Left cardiac atrium (tissue), 4 donors: ENCODE results near the gene RNF213. TPM values are rescaled to one million over a fixed set of nuclear protein-coding genes. Genes with fewer than 3 reads are reported as not detected.
"Not testable (repeated sequence)": the region's sequence is repeated elsewhere in the genome, so short reads cannot be mapped to it uniquely, and the experiment has no call there.

ENCODE experiments used
- ATAC-seq, 2 donors: fragments of 200-7000 bp; cut with Tn5 transposase; one replicate each; pipeline ENCODE4 v1.9.1; 2020; ENCODE audit warnings: mild to moderate bottlenecking in 2 of 2, moderate library complexity in 2 of 2
- DNase-seq: peaks from one replicate; pipeline ENCODE4 v3.0.0-alpha.2; 2020
- intact Hi-C, 2 donors: fragments of 100-400 bp; cut with DNase I; formaldehyde crosslinking; loops; one replicate each; pipeline versions ENCODE4 v1.14.1 to v1.15.1; 2022 to 2023
- total RNA-seq, 2 donors: library from RNA; stranded (reverse); fragmentation: NEBNext Ultra II Directional; extraction: Animal tissue kit (Norgen Biotek cat#: 25700); gene quantifications; one replicate each; pipeline ENCODE4 v1.2.1, GENCODE V29; 2021
- donor health status: DM: no; HTN: yes; CAD: no.
- donor health status: DM: no; HTN: yes; CAD: no; lungs with severe emphysema.
- donor health status: DM: yes; HTN: yes; CAD: no.
- donor health status: Dilated cardiomyopathy.

The RNF213 gene
- total RNA-seq, 2 donors from 2014 or later, result 43.4 to 48.4 TPM

- no peak for ATAC-seq
Measured at GRCh38 chr17:80247561-80247960, 13.1 kb upstream of the RNF213 start.

GRCh38 chr17:80248001-80248893 lies 12.4 kb upstream of the RNF213 start:
- DNase-seq (no peak), ATAC-seq (no peak)
- intact Hi-C loops, result no loop called here

More at GRCh38 chr17:80247561-80247960, 13.1 kb upstream of the RNF213 start:
- intact Hi-C loops, result no loop called here
- no peak for DNase-seq

GRCh38 chr17:80248894-80249710 lies 11.6 kb upstream of the RNF213 start:
- intact Hi-C loops, result no loop called here
- ATAC-seq, result no peak
- DNase-seq, result no peak

GRCh38 chr17:80251966-80252365 lies 8.7 kb upstream of the RNF213 start:
- intact Hi-C loops, result no loop called here
- ATAC-seq (no peak), DNase-seq (no peak)

DNA sequence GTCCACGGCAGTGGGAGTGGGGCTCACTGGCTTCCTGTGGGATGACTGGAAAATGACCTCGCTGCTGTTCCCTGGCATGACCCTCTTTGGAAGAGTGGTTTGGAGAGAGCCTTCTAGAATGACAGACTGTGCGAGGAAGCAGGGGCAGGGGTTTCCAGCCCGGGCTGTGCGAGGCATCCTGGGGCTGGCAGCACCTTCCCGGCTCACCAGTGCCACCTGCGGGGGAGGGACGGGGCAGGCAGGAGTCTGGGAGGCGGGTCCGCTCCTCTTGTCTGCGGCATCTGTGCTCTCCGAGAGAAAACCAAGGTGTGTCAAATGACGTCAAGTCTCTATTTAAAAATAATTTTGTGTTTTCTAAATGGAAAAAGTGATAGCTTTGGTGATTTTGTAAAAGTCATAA lies 7.8 kb upstream of the RNF213 start:
- intact Hi-C loops, result no loop called here
- ATAC-seq (peak; percentile 43 to 58), DNase-seq (no peak)

- ATAC-seq (no peak), DNase-seq (no peak)
- intact Hi-C loops, result no loop called here
Measured at GRCh38 chr17:80253631-80254395, 6.8 kb upstream of the RNF213 start.

DNA sequence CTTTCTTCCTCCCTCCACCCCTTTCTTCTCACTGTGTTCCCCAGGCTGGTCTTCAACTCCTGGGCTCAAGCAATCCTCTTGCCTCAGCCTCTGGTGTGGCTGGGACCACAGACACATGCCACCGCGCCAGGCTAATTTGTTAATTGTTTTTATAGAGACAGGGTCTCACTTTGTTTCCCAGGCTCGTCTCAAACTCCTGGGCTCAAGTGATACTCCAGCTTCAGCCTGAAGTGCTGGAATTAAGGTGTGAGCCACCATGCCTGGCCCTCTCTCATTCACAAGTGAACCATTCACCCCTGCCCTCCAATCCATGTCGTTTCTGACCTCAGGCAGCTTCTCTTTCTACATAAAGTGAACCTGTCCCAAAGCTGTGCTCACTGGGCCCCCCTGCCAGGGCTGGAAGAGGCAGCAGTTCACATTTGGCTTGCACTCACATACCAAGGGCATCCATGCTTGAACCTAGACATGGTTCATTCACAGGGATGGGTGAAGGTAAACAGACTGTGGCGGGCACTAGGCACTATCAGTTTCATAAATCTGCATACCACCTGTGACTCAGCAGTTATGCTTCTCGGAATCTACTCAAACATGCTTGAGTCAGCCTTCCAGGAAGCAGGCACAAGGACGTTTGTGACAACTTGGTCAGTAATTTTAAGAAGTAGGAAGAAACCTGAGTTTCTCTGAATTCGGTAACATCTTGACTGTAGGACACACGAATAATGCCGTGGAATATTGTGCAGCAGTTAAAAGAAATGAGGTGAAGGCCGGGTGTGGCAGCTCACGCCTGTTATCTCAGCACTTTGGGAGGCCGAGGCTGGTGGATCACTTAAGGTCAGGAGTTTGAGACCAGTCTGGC lies 6.0 kb upstream of the RNF213 start:
- DNase-seq (no peak), ATAC-seq (peak in 1 of 2 donors; percentile 50)
- intact Hi-C loops, result no loop called here

- ATAC-seq, result no peak
- intact Hi-C loops, result no loop called here
- DNase-seq, result no peak
Measured at GRCh38 chr17:80256034-80256350, 4.7 kb upstream of the RNF213 start.

DNA sequence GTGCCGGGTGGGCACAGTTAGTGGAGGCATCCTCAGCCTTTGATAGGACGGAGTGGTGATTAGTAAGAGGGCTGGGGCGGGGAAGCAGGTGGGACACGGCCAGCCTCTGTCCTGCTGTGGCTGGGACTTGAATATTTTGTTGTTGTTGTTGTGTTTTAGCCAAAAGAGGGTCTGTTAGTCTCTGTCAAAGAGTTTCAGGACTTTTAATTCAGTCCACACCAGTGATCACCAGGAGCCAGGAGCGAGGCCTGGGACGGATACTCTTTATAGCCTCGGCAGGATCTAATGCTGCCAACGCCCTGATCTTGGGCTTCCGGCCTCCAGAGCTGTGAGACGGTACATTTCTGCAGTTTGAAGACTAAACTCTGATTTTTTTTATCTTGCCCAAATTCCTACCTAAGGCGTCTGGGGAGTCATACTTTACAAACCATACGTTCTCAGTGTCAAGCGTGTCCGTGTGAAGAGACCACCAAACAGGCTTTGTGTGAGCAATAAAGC lies 2.9 kb upstream of the RNF213 start:
- no peak for DNase-seq
- intact Hi-C loops, result no loop called here
- ATAC-seq, result no peak

DNA sequence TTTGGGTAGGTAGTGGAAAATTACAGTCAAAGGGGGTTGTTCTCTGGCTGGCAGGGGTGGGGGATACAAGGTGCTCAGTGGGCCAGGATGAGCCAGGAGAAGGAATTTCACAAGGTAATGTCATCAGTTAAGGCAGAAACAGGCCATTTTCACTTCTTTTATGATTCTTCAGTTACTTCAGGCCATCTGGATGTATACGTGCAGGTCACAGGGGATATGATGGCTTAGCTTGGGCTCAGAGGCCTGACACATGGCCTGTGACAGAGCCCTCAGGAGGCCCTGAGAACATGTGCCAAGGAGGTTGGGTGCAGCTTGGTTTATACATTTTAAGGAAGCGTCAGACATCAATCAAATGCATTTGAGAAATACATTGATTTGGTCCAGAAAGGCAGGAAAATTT lies 2.4 kb upstream of the RNF213 start:
- intact Hi-C loops, DNase-seq, ATAC-seq: not testable (repeated sequence)

GRCh38 chr17:80259457-80260068 lies 1.1 kb upstream of the RNF213 start:
- no peak for DNase-seq
- no peak for ATAC-seq
- intact Hi-C loops, result no loop called here

DNA sequence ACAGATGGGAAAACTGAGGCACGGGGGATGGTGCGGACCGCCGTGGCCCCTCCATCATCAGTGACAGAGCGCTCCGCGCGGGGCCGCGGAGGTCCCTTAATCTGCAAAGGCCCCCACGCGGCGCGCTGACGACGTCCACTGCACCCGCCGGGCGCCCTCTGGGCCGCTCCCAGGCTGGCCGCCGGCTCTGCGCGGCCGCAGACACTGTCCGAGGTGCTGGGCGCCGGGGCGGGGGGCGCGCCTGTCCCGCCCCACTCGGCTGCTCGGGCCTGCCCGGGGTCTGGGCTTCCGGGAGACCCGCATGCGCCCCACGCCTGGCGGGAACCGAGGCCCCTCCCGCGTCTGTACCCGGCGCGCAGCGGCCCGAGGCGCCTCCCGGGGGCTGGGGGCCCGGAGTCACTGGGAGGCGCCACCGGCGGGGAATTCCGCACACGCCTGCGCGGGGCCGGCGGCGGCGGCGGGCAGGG lies 550 bp upstream of the RNF213 start:
- ATAC-seq (peak; percentile 79 to 81), DNase-seq (peak; percentile 82)
- intact Hi-C loops, result no loop called here

GRCh38 chr17:80261159-80261894 lies 675 bp downstream of the RNF213 start:
- ATAC-seq (peak; percentile 35 to 43), DNase-seq (peak; percentile 62)
- intact Hi-C loops, result no loop called here

GRCh38 chr17:80261895-80262279 lies 1.2 kb downstream of the RNF213 start:
- ATAC-seq (no peak), DNase-seq (no peak)
- intact Hi-C loops, result no loop called here

DNA sequence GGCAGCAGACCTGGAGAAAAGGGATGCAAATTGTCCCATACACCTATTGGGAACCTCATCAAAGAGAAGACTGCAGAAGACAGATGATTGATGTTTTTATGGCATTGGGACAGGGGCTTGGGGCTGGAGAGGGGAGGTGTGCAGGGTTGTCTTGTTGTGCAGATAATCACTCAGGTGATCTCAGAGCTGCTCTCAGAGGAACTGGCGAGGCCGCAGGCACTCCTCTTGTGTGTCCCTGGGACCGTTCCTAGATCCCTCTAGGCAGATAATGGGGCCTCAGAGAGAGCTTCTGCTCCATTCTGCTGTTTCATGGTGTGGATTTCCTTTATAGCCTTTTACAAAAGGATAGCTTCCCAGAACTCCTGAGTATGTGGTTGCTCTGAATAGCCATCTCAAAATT lies 1.6 kb downstream of the RNF213 start:
- ATAC-seq (no peak), DNase-seq (no peak)
- intact Hi-C loops, result no loop called here

- no peak for ATAC-seq
- intact Hi-C loops, result no loop called here
- no peak for DNase-seq
Measured at GRCh38 chr17:80262775-80263244, 2.2 kb downstream of the RNF213 start.
